Body of pancreas (tissue), 4 donors: ENCODE measurements around the gene ELP4.

Experiments
- CTCF ChIP-seq, 7 experiments: fragments of 450-650 bp in 4 of 7; fragments of 200-600 bp in 3 of 7; sonication (generic) in 3 of 7; IDR thresholded peaks; one replicate each; pipeline ENCODE4 v1.5.1; 2016 to 2019; ENCODE audit warnings: antibody characterized with exemption in 7 of 7
- POLR2A ChIP-seq, 3 donors: fragments of 450-650 bp; IDR thresholded peaks; one replicate each; pipeline ENCODE4 v1.6.1; 2016; ENCODE audit warnings: antibody characterized with exemption in 3 of 3, mild to moderate bottlenecking in 2 of 3

DNA sequence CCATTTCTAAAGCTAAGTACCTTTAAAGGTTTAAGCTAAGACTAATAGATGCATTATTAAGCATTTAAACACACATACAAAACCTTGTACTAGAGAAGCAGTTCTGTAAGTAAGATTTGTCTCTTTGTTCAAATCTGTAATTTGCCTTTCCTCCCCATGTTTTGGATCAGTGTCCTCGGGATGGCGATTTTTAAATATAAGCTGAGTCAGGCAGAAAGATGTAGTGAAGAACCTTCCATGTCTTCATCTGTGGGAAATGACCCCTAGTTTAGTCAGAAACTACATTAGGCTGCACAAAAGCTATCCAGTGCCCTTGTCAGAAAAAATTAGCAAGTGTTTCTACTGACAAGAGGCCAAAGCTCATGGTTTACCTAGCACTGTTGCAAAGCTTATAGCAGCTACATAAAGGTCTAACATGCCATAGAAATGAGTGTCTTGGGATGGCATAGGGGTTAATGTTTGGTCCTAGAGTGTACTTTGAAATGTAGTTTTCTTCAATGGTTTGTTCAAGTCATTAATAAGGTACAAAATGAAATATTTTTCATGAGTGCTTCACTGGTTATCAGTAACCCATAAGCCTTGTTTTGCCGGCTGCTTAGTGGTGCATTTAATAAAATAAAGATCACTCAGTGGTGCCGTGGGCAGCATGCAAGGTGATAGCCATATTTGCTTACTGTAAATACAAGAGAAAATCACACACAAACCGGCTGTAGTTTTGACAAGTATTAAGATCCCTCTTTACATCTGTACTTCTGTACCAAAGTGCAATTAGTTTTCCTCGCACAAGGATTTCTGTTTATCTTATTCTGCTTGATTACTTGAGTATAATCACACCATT, 139.8 kb downstream of the ELP4 start:
- TF ChIP-seq CTCF (IDR thresholded peaks at IDR 0.05) (no peak), POLR2A (IDR thresholded peaks at IDR 0.05) (no peak)
